Tibial nerve (tissue), 4 donors: Measurements from ENCODE around the gene POU6F1. TPM values are rescaled to one million over a fixed set of nuclear protein-coding genes. Genes with fewer than 3 reads are reported as not detected.

Experiments
- DNase-seq, 2 donors: peaks; one replicate each; pipeline ENCODE4 v3.0.0-alpha.2; 2019; ENCODE audit warnings: low spot score in 2 of 2
- H3K27ac ChIP-seq, 4 donors: fragments of 200-600 bp; sonication (generic) in 3 of 4; one replicate each; pipeline ENCODE4 v1.5.1; 2017 to 2019; ENCODE audit warnings: mild to moderate bottlenecking in 1 of 4
- H3K27me3 ChIP-seq, 2 donors: fragments of 200-600 bp; sonication (generic) in 1 of 2; one replicate each; pipeline versions ENCODE4 v1.5.1 to v1.6.0; 2017 to 2019
- H3K36me3 ChIP-seq, 3 donors: fragments of 200-600 bp; sonication (generic); one replicate each; pipeline ENCODE4 v1.5.1; 2018 to 2019
- H3K4me1 ChIP-seq, 4 donors: fragments of 200-600 bp; sonication (generic) in 3 of 4; one replicate each; pipeline ENCODE4 v1.5.1; 2017 to 2019
- H3K4me3 ChIP-seq, 4 donors: fragments of 200-600 bp; sonication (generic) in 3 of 4; one replicate each; pipeline ENCODE4 v1.5.1; 2017 to 2019; ENCODE audit warnings: mild to moderate bottlenecking in 1 of 4, moderate library complexity in 1 of 4
- H3K9me3 ChIP-seq, 4 donors: fragments of 200-600 bp; sonication (generic) in 3 of 4; one replicate each; pipeline ENCODE4 v1.5.1; 2017 to 2019
- EP300 ChIP-seq, 2 donors: sonication (generic); formaldehyde crosslinking; IDR thresholded peaks; one replicate each; pipeline ENCODE4 v1.6.1; 2017; ENCODE audit warnings: antibody characterized with exemption in 2 of 2, mild to moderate bottlenecking in 1 of 2
- POLR2A ChIP-seq, 2 donors: fragments of 450-650 bp; IDR thresholded peaks; one replicate each; pipeline ENCODE4 v1.6.1; 2017; ENCODE audit warnings: antibody characterized with exemption in 2 of 2, mild to moderate bottlenecking in 2 of 2, moderate library complexity in 2 of 2
- WGBS, 2 donors: methylation state at CpG; one replicate each; pipeline ENCODE4 v1.1.5; 2018; 5-methylcytosine and 5-hydroxymethylcytosine counted together
- total RNA-seq, 4 donors: library from RNA; depleted of rRNA; stranded (reverse); fragments of >200 nt; gene quantifications; one replicate each; pipeline ENCODE4 v1.1.0, GENCODE V29; 2016
- TF ChIP-seq, protein P1 (sequence below), 5 experiments: fragments of 200-600 bp in 3 of 5; fragments of 450-650 bp in 2 of 5; sonication (generic) in 3 of 5; IDR thresholded peaks; one replicate each; pipeline ENCODE4 v1.5.1; 2016 to 2019; ENCODE audit warnings: antibody characterized with exemption in 5 of 5, mild to moderate bottlenecking in 3 of 5, moderate library complexity in 2 of 5

Gene POU6F1
- total RNA-seq, 4 donors from 2014 or later = 14.4 to 27.5 (median 21.9) TPM

- no peaks in the 10 kb centered on the region for H3K9me3 ChIP-seq
These were observed 8.6 kb downstream of the POU6F1 start for GRCh38 chr12:51209259-51209658.

DNA sequence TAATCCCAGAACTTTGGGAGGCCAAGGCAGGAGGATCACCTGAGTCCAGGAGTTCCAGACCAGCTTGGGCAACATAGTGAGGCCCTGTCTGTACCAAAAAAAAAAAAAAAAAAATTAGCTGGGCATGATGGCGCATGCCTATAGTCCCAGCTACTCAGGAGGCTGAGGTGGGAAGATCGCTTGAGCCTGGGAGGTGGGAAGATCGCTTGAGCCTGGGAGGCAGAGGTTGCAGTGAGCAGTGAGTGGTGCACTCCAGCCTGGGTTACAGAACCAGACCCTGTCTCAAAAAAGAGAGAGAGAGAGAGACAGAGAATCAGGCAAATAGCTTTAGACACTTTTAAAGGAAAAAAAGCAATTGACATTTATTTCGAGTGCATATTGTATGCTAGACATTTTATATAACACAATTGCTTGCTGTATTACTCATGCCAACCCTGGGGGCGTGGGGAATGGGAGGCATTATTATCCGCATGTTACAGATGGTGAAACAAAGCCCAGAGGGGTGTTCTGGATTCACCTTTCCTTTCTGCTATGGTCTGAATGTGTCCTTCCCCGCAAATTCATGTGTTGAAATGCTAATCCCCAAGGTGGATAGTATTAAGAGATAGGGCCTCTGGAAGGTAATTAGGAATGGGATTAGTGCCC is 9.7 kb downstream of the POU6F1 start:
- 77 to 84% methylated on average over 7 of the region's 7 CpGs for WGBS, 2 donors
- peaks cover 0 to 54% (median 2%) of the 10 kb centered on the region in 3 donors for H3K36me3 ChIP-seq
- TF ChIP-seq POLR2A (IDR thresholded peaks at IDR 0.05) (no peak), EP300 (IDR thresholded peaks at IDR 0.05) (no peak)
- TF ChIP-seq, protein P1, sequence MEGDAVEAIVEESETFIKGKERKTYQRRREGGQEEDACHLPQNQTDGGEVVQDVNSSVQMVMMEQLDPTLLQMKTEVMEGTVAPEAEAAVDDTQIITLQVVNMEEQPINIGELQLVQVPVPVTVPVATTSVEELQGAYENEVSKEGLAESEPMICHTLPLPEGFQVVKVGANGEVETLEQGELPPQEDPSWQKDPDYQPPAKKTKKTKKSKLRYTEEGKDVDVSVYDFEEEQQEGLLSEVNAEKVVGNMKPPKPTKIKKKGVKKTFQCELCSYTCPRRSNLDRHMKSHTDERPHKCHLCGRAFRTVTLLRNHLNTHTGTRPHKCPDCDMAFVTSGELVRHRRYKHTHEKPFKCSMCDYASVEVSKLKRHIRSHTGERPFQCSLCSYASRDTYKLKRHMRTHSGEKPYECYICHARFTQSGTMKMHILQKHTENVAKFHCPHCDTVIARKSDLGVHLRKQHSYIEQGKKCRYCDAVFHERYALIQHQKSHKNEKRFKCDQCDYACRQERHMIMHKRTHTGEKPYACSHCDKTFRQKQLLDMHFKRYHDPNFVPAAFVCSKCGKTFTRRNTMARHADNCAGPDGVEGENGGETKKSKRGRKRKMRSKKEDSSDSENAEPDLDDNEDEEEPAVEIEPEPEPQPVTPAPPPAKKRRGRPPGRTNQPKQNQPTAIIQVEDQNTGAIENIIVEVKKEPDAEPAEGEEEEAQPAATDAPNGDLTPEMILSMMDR (IDR thresholded peaks at IDR 0.05) = no peak
- H3K9me3 ChIP-seq = no peaks in the 10 kb centered on the region
- H3K27me3 ChIP-seq = no peaks in the 10 kb centered on the region
- no peak for DNase-seq
- no peaks in the 10 kb centered on the region for H3K4me1 ChIP-seq
- H3K27ac ChIP-seq = no peak overlapping the region
- H3K4me3 ChIP-seq = no peak overlapping the region

More at GRCh38 chr12:51209259-51209658, 8.6 kb downstream of the POU6F1 start:
- Histone ChIP-seq H3K36me3 (peaks cover 0 to 53% (median 0%) of the 10 kb centered on the region in 3 donors), H3K4me1 (no peaks in the 10 kb centered on the region), H3K4me3 (no peak overlapping the region), H3K27ac (no peak overlapping the region), H3K27me3 (no peaks in the 10 kb centered on the region)
- 86 to 88% methylated on average over 2 of the region's 2 CpGs for WGBS, 2 donors
- DNase-seq = no peak
- TF ChIP-seq EP300 (IDR thresholded peaks at IDR 0.05) (no peak), POLR2A (IDR thresholded peaks at IDR 0.05) (no peak)
- TF ChIP-seq, protein P1 (IDR thresholded peaks at IDR 0.05) = no peak

- Histone ChIP-seq H3K27ac (no peak overlapping the region), H3K9me3 (no peaks in the 10 kb centered on the region), H3K36me3 (peaks cover 0 to 65% (median 2%) of the 10 kb centered on the region in 3 donors), H3K4me1 (no peaks in the 10 kb centered on the region), H3K4me3 (no peak overlapping the region), H3K27me3 (no peaks in the 10 kb centered on the region)
- 56 to 76% methylated on average over 4 to 6 of the region's 6 CpGs for WGBS, 2 donors
- TF ChIP-seq POLR2A (IDR thresholded peaks at IDR 0.05) (no peak), EP300 (IDR thresholded peaks at IDR 0.05) (no peak)
- TF ChIP-seq, protein P1 (IDR thresholded peaks at IDR 0.05) = no peak
- no peak for DNase-seq
These were observed 12.5 kb downstream of the POU6F1 start for GRCh38 chr12:51205350-51205749.

GRCh38 chr12:51202718-51203117 is 15.1 kb downstream of the POU6F1 start:
- Histone ChIP-seq H3K4me3 (no peak overlapping the region), H3K36me3 (peaks cover 0 to 77% (median 2%) of the 10 kb centered on the region in 3 donors), H3K27ac (no peak overlapping the region), H3K4me1 (no peaks in the 10 kb centered on the region), H3K9me3 (no peaks in the 10 kb centered on the region), H3K27me3 (no peaks in the 10 kb centered on the region)
- no peak for DNase-seq
- TF ChIP-seq, protein P1 (IDR thresholded peaks at IDR 0.05) = no peak
- no peak for TF ChIP-seq EP300 (IDR thresholded peaks at IDR 0.05)
- no peak for TF ChIP-seq POLR2A (IDR thresholded peaks at IDR 0.05)
- 92 to 93% methylated on average over 5 of the region's 5 CpGs for WGBS, 2 donors

GRCh38 chr12:51200806-51201205 is 17.1 kb downstream of the POU6F1 start:
- Histone ChIP-seq H3K9me3 (no peaks in the 10 kb centered on the region), H3K36me3 (peaks cover 0 to 82% (median 2%) of the 10 kb centered on the region in 3 donors), H3K4me1 (no peaks in the 10 kb centered on the region), H3K27me3 (no peaks in the 10 kb centered on the region), H3K4me3 (no peak overlapping the region), H3K27ac (no peak overlapping the region)
- TF ChIP-seq EP300 (IDR thresholded peaks at IDR 0.05) = no peak
- TF ChIP-seq POLR2A (IDR thresholded peaks at IDR 0.05) = no peak
- TF ChIP-seq, protein P1 (IDR thresholded peaks at IDR 0.05) = no peak
- no peak for DNase-seq
- WGBS, 2 donors = 92 to 93% methylated on average over 9 of the region's 9 CpGs
